ENCODE results near the gene GPR26.

DNA sequence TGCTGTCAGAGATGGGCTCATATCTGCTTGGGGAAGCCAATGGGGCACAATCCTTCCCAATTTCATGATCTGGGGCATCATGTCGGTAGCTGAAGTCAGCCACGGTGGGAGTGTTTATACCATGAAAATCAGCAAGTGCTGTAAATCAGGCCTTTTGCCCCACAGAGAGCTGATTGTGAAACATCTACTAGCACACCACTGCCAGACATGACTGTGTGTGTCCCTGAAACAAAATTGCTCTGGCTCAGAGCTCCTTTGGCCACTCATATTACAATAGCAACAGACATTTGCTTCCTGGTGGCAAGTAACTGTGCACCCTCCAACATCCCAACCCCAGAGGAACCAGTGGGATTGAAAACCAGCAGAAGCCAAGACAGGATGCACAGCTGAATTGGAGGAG lies 23.7 kb downstream of the GPR26 start:
- TF ChIP-seq GATA2 (IDR thresholded peaks at IDR 0.05; ENCODE audit: low read depth, low read length) (no peak), GATA3 (IDR thresholded peaks at IDR 0.05; ENCODE audit: low read depth, low read length) (no peak)
